HG03354 (cell line): ENCODE measurements around the gene RAPGEF1.
"Not testable (repeated sequence)": the region's sequence is repeated elsewhere in the genome, so short reads cannot be mapped to it uniquely, and the experiment has no call there.

Source experiments
- ATAC-seq: cut with Tn5 transposase; IDR thresholded peaks from one replicate; pipeline ENCODE4 v1.9.1; 2021; ENCODE audit warnings: mild to moderate bottlenecking; ENCODE audit not compliant: unreplicated experiment, poor library complexity, severe bottlenecking

RAPGEF1 gene

GRCh38 chr9:131554087-131554842 lies 185.6 kb downstream of the RAPGEF1 start:
- ATAC-seq, result no peak

DNA sequence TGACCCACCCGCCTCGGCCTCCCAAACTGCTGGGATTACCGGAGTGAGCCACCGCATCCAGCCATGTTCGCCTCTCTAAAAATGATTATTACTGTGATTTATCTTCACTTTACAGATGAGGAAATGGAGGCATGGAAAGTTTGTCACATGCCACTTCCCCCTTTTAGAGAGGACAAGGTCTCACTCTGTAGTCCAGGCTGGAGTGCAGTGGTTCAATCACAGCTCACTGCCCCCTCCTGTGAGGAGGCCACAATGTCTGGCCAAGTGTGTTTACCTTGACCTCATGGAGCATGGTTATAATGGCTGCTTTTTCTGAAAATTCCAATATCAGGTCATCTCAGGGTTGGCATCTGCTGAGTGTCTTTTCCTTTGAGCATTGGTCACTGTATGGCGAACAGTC lies 187.8 kb downstream of the RAPGEF1 start:
- no peak for ATAC-seq

DNA sequence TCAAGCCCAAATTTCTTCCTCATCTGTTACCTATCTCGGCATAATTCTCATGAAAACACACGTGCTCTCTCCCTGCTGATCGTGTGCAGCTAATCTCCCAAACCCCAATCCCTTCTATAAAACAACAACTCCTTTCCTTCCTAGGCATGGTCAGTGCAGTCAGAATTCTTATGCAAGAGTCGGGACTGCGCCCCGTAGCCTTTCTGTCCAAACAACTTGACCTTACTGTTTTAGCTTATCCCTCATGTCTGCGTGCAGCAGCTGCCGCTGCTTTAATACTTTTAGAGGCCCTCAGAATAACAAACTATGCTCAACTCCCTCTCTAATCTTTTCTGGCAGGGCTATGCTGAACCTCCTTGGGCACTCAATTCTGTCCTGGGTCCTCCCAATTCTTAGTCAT lies 189.4 kb downstream of the RAPGEF1 start:
- ATAC-seq, result not testable (repeated sequence)

DNA sequence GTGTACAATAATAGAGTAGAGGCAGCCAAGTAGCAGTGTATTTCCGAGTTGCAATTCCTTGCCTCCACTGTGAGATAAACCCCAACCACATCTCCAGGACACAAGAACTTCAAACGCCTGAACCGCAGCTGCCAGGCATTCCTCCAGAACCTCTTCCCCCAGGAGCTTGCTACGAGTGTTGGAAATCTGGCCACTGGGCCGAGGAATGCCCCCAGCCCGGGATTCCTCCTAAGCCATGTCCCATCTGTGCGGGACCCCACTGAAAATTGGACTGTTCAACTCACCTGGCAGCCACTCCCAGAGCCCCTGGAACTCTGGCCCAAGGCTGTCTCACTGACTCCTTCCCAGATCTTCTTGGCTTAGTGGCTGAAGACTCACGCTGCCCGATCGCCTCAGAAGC lies 190.7 kb downstream of the RAPGEF1 start:
- not testable (repeated sequence) for ATAC-seq

DNA sequence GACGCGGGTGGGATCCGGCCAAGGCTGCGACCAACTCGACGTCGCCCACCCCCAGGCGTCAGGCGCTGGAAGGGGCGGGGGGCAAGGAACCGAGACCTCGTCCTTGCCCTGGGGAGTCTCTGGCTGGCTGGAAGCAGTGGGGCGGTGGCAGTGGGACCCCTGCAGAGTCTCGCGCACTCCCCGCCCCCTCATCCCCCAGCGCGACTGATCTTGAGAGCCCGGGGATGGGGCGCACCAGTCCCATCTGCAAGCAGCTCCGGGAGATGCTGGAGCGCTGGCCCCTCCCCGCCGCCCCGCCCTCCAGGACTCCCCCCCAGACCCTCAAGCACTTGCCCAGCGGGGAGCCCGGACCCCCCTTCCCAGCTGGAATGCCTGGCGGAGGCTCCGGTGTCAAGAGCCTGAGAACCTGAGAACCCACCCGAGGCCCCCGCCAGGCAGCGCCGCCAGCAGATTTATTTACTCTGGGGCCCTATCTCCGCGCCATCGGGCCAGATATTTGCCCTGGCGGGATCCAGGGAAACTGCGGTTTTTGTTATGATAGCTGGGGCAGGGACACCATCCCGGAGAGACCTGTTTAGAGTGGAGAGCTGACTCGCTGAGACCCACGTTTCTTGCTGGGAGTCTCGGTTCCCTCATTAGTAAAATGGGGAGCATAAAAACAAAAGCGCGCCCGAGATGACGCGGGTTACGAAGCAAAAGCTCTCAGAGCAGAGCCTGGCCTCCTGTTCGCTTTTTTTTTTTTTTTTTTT lies 193.4 kb downstream of the RAPGEF1 start:
- ATAC-seq, result no peak

GRCh38 chr9:131545786-131546335 lies 194.0 kb downstream of the RAPGEF1 start:
- no peak for ATAC-seq

- ATAC-seq, result no peak
Measured at GRCh38 chr9:131545003-131545785, 194.7 kb downstream of the RAPGEF1 start, which contains the start of gene PRRT1B. TSS of gene PRRT1B (plus strand) at chr9:131545523. CDS start at chr9:131545616, 93 bp downstream.

- ATAC-seq, result no peak
Measured at GRCh38 chr9:131543141-131543540, 196.7 kb downstream of the RAPGEF1 start.

DNA sequence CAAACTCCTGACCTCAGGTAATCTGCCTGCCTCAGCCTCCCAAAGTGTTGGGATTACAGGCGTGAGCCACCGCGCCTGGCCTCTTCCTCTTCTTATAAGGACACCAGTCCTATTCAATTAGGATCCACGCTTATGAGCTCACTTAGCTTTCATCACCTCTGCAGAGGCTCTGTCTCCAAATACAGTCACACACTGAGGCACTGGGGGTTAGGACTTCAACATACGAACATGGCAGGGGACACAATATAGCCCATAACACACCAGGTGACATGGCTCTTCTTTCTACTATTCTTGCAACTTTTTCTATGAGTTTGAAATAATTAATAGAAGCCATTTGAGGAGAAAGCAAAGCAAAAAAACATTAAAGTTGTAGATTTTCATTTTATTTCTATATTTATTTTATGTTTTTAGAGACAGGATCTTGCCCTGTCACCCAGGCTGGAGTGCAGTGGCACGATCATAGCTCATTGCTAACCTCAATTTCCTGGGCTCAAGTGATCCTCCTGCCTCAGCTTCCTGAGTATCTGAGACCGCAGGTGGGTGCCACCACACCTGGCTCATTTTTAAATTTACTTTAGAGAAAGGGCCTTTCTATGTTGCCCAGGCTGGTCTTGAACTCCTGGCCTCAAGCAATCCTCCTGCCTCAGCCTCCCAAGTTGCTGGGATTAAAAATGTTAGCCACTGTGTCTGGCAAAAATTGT lies 200.5 kb downstream of the RAPGEF1 start:
- ATAC-seq, result no peak

DNA sequence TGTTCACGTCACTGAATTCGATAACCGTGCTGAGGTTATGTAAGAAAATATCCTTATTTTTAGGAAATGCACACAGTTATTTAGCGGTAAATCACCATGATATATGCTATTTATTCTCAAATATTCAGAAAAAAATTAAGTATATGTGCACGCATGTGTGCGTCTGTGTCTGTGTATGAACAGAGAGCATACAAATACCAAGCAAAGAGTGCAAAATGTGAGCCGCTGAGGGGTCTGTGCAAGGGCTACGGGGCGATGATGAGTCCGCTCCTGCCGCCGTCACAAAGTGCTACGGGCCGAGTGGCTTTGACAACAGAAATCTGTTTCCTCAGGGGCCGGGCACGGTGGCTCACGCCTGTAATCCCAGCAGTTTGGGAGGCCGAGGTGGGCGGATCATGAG lies 201.9 kb downstream of the RAPGEF1 start:
- ATAC-seq, result no peak

DNA sequence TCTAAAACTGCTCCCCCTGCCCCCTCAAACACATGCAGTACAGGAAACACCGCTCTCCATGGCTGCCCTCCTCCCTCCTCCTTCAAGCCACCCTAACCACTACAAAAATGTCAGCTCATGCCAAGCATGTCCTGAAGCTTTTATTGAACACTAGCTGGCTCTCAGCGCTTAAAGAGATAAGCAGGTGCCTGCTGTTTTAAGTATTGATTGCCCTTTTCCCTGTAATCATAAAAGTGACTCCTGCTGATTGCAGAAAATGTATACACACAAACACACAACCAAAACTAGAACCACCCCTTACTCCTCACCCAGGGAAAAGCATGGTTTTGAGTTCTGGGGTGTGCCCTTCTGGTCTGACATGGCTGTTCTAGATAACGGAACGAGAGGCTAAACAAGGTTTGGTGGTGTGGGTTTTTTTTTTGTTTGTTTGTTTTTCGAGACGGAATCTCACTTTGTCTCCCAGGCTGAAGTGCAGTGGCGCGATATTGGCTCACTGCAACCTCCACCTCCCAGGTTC lies 205.1 kb downstream of the RAPGEF1 start:
- no peak for ATAC-seq

- peak; percentile 85 for ATAC-seq
Measured at GRCh38 chr9:131530920-131531832, 208.7 kb downstream of the RAPGEF1 start, which contains the start of gene UCK1. TSS of gene UCK1 (minus strand) at chr9:131531263. CDS start at chr9:131531174, 89 bp downstream.

GRCh38 chr9:131530546-131530919 lies 209.3 kb downstream of the RAPGEF1 start:
- peak; percentile 24 for ATAC-seq

GRCh38 chr9:131529597-131530545 lies 210.0 kb downstream of the RAPGEF1 start:
- no peak for ATAC-seq

- no peak for ATAC-seq
Measured at GRCh38 chr9:131528886-131529505, 210.9 kb downstream of the RAPGEF1 start.

- ATAC-seq, result no peak
Measured at GRCh38 chr9:131528186-131528585, 211.7 kb downstream of the RAPGEF1 start.
